Measurements from ENCODE around the gene HAVCR2. TPM values are rescaled to one million over a fixed set of nuclear protein-coding genes. Genes with fewer than 3 reads are reported as not detected.

The HAVCR2 gene
- total RNA-seq, 1 experiment from 2014 or later, result not detected

GRCh38 chr5:157113002-157113401 is 4.2 kb upstream of the HAVCR2 start:
- H2BK12ac ChIP-seq (ENCODE audit: insufficient read length, low read depth, low read length), result no peak overlapping the region
- no peak overlapping the region for H4K8ac ChIP-seq (replicated peaks; ENCODE audit: insufficient read length, low read depth, low read length)
- no peak overlapping the region for H2BK20ac ChIP-seq (ENCODE audit: low read depth, low read length, poor library complexity, severe bottlenecking)
- H4K20me1 ChIP-seq (ENCODE audit: control insufficient read depth, insufficient read depth, insufficient read length), result no peaks in the 10 kb centered on the region
- H2BK15ac ChIP-seq (ENCODE audit: low read depth, low read length), result no peak overlapping the region
- H2BK5ac ChIP-seq (ENCODE audit: insufficient read length, low read length), result no peak overlapping the region
- H4K91ac ChIP-seq (ENCODE audit: insufficient read length, low read depth, low read length), result no peak overlapping the region
- WGBS (ENCODE audit: extremely low coverage, insufficient read length, low lambda C conversion rate), result no CpG with 5 or more reads among the region's 5 CpGs
- H3K79me1 ChIP-seq (ENCODE audit: insufficient read depth, low read depth, low read length, poor library complexity, severe bottlenecking), result no peaks in the 10 kb centered on the region
- H3T11ph ChIP-seq (ENCODE audit: low read length), result no peak overlapping the region
- Mint-ChIP-seq H3K9me3 (no peaks in the 10 kb centered on the region), H3K27me3 (ENCODE audit: low read depth) (no peaks in the 10 kb centered on the region), H3K4me1 (peaks cover 3 to 5% of the 10 kb centered on the region in 2 experiments; a peak in 1 of 4 replicates), H3K27ac (no peak overlapping the region), H3K36me3 (ENCODE audit: insufficient read depth in 1 of 3, low read depth in 3 of 3) (no peaks in the 10 kb centered on the region), H3K4me3 (no peak overlapping the region)
- H2BK120ac ChIP-seq (ENCODE audit: low read depth, low read length, poor library complexity, severe bottlenecking), result no peak overlapping the region
- TF ChIP-seq, protein P1, sequence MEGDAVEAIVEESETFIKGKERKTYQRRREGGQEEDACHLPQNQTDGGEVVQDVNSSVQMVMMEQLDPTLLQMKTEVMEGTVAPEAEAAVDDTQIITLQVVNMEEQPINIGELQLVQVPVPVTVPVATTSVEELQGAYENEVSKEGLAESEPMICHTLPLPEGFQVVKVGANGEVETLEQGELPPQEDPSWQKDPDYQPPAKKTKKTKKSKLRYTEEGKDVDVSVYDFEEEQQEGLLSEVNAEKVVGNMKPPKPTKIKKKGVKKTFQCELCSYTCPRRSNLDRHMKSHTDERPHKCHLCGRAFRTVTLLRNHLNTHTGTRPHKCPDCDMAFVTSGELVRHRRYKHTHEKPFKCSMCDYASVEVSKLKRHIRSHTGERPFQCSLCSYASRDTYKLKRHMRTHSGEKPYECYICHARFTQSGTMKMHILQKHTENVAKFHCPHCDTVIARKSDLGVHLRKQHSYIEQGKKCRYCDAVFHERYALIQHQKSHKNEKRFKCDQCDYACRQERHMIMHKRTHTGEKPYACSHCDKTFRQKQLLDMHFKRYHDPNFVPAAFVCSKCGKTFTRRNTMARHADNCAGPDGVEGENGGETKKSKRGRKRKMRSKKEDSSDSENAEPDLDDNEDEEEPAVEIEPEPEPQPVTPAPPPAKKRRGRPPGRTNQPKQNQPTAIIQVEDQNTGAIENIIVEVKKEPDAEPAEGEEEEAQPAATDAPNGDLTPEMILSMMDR (conservative IDR thresholded peaks at IDR 0.05), result no peak
- H3K4ac ChIP-seq (ENCODE audit: low read depth, low read length), result no peak overlapping the region
- no peak overlapping the region for H2AK5ac ChIP-seq (ENCODE audit: insufficient read length, low read length)
- no peak overlapping the region for H3K14ac ChIP-seq (ENCODE audit: insufficient read depth, low read length)
- no peak overlapping the region for H3K4me2 ChIP-seq (ENCODE audit: insufficient read depth, insufficient read length, low read length)
- H3K27me3 ChIP-seq (ENCODE audit: insufficient read depth, low read length), result no peaks in the 10 kb centered on the region
- no peak overlapping the region for H3K23ac ChIP-seq (ENCODE audit: insufficient read length, low read depth, low read length)
- no peak overlapping the region for H3K18ac ChIP-seq (ENCODE audit: insufficient read length, low read depth, low read length)
- H3K4me1 ChIP-seq (ENCODE audit: insufficient read depth, low read length), result no peaks in the 10 kb centered on the region
- H3K9ac ChIP-seq (ENCODE audit: extremely low read depth, insufficient read length, low read length), result no peak overlapping the region
- H3K9me3 ChIP-seq (ENCODE audit: control insufficient read depth, low read depth, low read length), result no peaks in the 10 kb centered on the region
- no peak overlapping the region for H4K5ac ChIP-seq (ENCODE audit: insufficient read length, low read depth, low read length)
- H3K27ac ChIP-seq (ENCODE audit: insufficient read length, low read depth, low read length), result no peak overlapping the region
- H3K56ac ChIP-seq (ENCODE audit: insufficient read length, low read depth, low read length), result no peak overlapping the region
- H3K23me2 ChIP-seq (ENCODE audit: insufficient read length, low read depth, low read length, poor library complexity, severe bottlenecking), result no peaks in the 10 kb centered on the region
- H3K79me2 ChIP-seq (ENCODE audit: insufficient read depth, low read length), result no peaks in the 10 kb centered on the region
- no peak for DNase-seq
- H2AFZ ChIP-seq (ENCODE audit: low read length), result no peak overlapping the region
